Stimulated activated CD4-positive, alpha-beta T cell treated with anti-CD3 and anti-CD28 coated beads, TNF-alpha, amount 100 ng/mL, for 1 hour (primary cell): ENCODE results near the gene RABL2A.
"Not testable (repeated sequence)": the region's sequence is repeated elsewhere in the genome, so short reads cannot be mapped to it uniquely, and the experiment has no call there.

Source experiments
- DNase-seq, 3 donors: peaks; one replicate each; pipeline ENCODE4 v3.0.0-alpha.2; 2020; ENCODE audit warnings: low read depth in 3 of 3, low spot score in 1 of 3

RABL2A gene

DNA sequence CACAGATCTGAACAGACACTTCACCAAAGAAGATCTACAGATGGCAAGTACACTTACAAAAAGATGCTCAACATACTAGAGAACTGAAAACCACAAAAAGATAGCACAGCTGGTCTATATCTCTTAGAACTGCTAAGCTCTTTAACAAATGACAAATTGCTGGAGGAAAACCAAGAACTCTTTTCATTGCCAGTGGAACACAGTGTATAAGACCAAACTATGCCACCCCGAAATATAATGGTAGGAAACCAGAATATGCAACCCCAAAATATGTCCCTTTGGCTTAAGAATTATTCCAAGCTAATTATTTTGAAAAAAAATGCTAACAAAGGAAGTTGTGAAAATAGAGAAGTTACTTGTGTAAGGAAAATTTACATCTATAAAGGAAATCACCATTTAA, 21.0 kb upstream of the RABL2A start:
- DNase-seq: not testable (repeated sequence)

GRCh38 chr2:113609822-113610221, 17.2 kb upstream of the RABL2A start:
- not testable (repeated sequence) for DNase-seq

- not testable (repeated sequence) for DNase-seq
These were observed 6.1 kb upstream of the RABL2A start for GRCh38 chr2:113621002-113621401.

DNA sequence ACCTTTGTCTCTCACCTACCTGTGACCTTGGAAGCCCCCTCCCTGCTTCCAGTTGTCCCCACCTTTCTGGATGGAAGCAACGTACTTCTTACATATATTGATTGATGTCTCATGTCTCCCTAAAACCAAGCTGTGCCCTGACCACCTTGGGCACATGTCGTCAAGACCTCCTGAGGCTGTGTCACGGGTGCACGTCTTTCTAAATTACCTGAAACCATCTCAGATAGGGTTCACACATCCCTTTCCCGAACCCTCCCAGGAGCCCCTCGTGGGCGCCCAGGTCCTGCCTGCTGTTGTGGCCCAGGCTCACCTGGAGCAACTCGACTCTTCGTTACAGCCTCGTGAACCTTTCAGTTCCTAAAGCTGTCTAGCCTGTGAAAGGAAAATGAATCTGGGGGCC, 1.2 kb upstream of the RABL2A start:
- DNase-seq: not testable (repeated sequence)

DNA sequence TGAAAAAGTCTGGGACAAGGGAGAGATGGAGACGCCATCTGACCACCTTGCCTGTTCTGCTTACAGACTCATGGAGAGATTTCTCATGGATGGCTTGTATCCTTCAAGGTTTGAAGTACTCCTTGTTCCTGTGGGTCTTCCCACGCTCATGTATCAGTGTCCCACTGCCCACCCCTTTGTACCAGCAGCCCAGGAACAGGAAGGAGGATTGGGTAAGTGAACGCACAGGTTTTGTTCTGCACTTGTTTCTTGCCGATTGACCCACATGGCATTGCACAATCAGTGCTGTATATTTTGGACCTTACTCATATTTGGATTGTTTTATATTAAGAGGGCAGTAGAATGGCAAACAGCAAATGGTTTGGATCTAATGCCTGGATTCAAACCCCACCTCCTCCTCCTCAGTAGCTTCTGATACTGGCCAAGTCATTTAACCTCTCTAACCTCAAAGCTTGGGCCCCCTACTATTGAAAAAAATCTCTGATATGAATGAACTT, 5.8 kb downstream of the RABL2A start:
- not testable (repeated sequence) for DNase-seq

- not testable (repeated sequence) for DNase-seq
These were observed 8.3 kb downstream of the RABL2A start for GRCh38 chr2:113635358-113635757.

DNA sequence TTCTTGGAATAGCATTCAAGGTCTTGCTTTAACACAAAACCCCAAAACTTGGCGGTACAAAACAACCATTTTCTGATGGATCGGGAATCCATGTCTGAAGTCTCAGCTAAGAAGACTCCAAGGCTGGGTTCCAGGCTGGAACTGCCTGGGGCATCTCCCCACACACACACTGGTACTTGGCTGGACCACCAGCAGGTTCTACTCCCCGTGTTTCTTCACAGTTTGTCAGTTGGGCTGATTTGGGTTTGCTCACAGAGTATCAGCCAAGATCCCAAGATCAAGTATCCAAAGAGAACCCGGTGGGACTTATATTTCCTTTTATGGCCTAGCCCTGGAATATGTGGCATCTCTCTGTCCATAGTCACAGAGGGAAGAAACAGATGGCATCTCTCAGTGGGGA, 9.2 kb downstream of the RABL2A start:
- not testable (repeated sequence) for DNase-seq

DNA sequence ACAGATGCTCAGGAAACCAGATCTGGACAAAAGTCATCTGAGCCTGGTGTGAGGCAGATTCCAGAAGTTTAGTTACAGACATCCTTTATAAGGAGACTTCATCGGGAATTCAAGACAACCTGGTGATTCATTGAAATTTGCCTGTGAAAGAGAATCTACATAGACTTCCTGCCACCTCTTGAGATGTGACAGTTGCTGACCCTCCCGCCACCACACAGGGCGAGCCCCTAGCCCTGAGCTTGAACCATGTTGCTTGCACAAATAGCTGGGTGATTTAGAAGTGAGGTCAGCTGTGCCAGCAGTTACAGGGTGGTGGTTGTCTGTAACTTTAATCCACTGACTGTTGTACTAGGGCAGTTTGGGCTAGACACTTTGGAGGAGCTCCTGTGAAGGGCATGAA, 11.0 kb downstream of the RABL2A start:
- DNase-seq: not testable (repeated sequence)

DNA sequence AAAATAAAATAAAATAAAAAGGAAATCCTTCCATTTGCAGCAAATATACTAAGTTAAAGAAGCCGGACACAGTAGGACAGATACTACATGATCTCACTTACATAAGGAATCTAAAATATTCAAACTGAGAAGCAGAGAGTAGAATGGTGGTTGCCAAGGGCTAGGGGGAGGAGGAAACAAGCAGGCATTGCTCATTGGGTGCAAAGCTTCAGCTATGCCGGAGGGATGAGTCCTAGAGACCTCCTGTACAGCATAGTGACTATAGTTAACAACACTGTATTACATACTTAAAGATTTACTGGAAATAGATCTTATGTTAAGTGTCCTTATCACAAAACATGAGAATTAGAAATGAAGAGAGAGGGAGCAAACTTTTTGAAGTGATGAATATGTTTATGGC, 19.2 kb downstream of the RABL2A start:
- not testable (repeated sequence) for DNase-seq

GRCh38 chr2:113650834-113651815, 24.1 kb downstream of the RABL2A start:
- not testable (repeated sequence) for DNase-seq

GRCh38 chr2:113652599-113652998, 25.5 kb downstream of the RABL2A start:
- DNase-seq: not testable (repeated sequence)

DNA sequence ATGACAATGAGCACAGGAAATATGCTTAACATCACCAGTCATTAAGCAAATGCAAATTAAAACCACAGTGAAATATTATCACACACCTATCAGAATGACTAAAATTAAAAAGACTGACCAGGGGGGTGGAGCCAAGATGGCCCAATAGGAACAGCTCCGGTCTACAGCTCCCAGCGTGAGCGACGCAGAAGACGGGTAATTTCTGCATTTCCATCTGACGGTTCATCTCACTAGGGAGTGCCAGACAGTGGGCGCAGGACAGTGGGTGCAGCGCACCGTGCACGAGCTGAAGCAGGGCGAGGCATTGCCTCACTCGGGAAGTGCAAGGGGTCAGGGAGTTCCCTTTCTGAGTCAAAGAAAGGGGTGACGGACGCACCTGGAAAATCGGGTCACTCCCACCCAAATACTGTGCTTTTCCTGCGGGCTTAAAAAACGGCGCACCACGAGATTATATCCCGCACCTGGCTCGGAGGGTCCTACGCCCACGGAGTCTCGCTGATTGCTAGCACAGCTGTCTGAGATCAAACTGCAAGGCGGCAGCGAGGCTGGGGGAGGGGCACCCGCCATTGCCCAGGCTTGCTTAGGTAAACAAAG, 29.1 kb downstream of the RABL2A start:
- DNase-seq: not testable (repeated sequence)

DNA sequence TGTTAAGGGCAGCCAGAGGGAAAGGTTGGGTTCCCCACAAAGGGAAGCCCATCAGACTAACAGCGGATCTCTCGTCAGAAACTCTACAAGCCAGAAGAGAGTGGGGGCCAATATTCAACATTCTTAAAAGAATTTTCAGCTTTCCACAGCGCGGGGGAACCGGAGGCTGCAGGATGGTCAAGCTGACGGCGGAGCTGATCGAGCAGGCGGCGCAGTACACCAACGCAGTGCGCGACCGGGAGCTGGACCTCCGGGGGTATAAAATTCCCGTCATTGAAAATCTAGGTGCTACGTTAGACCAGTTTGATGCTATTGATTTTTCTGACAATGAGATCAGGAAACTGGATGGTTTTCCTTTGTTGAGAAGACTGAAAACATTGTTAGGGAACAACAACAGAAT, 30.7 kb downstream of the RABL2A start:
- DNase-seq: not testable (repeated sequence)

DNA sequence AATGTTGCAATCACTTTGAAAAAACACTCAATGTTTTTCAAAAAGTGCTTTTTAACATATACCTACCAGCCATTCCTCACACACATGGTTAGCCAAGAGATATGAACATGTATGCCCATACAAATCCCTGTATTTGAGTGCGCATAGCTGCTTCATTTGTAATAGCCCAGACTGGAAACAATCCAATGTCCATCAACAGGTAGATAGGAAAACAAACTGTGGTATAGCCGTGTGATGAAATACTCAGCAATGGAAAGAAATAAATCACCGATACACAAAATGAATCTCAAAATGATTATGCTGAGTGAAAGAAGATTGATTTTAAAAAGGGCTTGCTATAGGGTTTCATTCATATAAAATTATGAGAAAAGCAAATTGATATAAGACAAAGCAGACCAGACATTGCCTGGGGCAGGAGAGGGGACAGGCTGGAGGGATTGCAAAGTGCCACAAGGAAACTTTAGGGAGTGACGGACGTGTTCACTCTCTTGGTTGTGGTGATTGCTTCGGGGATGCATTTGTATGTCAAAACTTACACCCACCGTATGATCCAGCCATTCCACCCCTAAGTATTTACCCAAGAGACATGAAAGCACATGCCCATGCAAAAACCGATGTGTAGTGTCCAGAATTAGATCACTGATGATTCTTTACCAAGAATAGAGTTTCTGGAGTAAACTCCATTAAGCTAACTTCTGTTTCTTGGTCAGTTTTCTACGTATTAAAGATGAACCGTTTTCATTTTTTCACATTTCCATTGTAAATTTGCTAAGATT, 36.4 kb downstream of the RABL2A start:
- DNase-seq: not testable (repeated sequence)

DNA sequence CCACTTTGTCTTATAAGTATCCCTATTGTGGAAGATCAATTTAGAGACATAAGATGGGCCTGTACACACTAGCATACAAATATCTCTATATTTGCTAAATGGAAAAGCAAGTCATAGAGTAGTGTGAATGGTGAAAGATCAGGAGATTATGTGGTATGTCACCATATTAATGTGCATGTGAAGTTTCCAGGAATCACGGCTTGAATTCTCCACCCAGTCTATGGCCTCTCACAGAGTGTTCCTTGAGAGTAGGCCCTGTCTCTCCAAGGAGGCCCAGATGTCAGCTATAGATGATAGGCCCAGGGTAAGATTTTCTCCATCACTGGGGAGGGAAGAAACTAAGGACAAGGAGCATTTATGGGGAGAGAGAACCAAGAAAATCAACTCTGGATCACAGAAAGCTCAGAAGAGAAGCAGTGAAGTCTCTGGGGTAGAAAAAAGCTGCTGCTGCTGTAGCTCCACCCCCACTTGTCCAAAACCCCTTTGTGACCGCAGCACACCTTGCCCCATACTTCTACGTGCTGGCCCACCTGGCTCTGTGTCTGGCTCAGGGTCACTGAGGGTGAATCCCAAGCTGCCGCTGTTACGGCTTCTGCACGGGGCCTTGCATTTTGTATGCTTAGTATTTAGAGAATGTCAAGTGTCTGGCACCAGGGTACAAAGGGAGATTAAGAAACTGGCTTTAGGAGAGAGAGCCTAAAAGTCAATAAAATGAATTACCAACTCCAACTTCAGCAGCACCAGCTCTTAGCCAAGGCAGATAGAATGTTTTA, 37.9 kb downstream of the RABL2A start:
- DNase-seq: not testable (repeated sequence)

DNA sequence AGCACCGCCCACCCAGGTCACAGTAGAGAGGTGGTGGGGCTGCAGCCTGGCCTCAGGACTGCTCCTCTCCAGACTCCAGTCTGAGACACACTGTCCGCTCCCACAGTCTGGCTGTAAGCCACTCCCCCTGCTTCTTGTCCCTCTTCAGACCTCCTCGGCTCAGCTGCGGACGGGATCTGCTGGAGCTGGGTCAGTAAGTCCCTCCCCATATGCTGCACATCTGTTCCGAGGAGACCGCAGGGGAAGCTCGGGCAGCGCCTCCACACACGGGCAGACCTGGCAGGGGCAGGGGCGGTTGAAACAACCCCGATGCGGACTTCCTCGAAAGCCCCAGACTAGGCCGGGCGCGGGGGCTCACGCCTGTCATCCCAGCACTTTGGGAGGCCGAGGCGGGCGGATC, 41.9 kb downstream of the RABL2A start:
- DNase-seq: not testable (repeated sequence)

GRCh38 chr2:113672326-113672932, 45.4 kb downstream of the RABL2A start:
- DNase-seq: no peak

DNA sequence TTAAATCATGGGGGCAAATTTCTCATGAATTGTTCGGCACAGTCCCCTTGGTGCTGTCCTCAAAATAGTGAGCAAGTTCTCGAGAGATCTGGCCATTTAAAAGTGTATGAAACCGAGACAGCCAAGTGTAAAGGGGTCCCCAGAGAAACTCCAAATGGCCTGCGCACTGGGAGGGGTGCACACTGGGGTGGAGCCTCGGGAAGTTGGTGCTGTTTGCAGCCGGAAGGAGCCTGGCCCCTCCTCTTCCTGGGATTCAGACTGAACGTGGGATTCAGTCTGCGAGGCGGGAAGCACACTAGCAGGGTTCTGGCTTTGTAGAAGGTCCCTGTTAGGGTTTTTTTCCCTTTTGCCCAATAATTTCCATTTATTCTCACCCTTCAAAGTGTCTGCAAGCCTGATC, 48.8 kb downstream of the RABL2A start:
- no peak for DNase-seq

DNA sequence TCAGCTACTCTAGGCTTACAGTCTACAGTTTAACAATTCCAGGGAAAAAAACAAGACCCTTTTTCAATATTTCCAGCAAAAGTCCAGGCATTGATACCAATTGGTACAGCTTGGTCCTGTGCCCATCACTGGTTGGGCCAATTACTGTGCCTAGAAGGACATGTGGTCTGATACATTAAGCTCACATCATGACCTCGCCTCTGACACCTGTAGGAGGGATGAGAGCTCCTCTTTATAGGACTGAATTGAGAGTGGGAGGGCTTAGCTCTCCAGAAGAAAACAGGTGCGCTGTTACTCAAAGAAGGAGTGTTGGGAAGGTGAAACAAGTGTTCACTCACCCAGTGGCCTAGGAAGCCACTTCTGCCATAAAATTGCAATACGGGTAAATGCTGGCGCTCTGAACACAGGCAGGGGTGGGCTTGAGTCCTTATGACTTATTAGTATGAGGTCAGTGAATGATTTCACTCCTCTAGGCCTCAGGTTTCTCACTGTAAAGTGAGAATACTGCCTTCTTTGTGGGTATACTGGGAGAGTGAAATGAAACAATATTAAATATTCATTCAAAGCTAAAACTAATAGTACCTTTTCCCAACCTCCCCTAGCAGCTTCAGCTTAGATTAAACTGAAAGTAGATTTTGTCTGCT, 49.7 kb downstream of the RABL2A start:
- DNase-seq: no peak

GRCh38 chr2:113677330-113677729, 50.3 kb downstream of the RABL2A start:
- no peak for DNase-seq
